Measurements from ENCODE around the gene ARRDC5.
"Not testable (repeated sequence)": the region's sequence is repeated elsewhere in the genome, so short reads cannot be mapped to it uniquely, and the experiment has no call there.

ARRDC5 gene

GRCh38 chr19:4852484-4852883, 50.2 kb downstream of the ARRDC5 start:
- no peak for DNase-seq (ENCODE audit: extremely low read depth, insufficient read length)
- no peak for TF ChIP-seq CTCF (IDR thresholded peaks at IDR 0.05; ENCODE audit: insufficient read depth, low read length, poor library complexity, severe bottlenecking)
- Histone ChIP-seq H3K27me3 (replicated peaks; ENCODE audit: control insufficient read depth, insufficient read depth, low read length) (no peaks in the 10 kb centered on the region), H3K4me3 (replicated peaks; ENCODE audit: low read depth, low read length) (no peak overlapping the region), H3K36me3 (ENCODE audit: control insufficient read depth, insufficient read depth, low read length) (peaks cover 12% of the 10 kb centered on the region)

- Histone ChIP-seq H3K36me3 (ENCODE audit: control insufficient read depth, insufficient read depth, low read length) (peaks cover 13% of the 10 kb centered on the region), H3K27me3 (replicated peaks; ENCODE audit: control insufficient read depth, insufficient read depth, low read length) (no peaks in the 10 kb centered on the region), H3K4me3 (replicated peaks; ENCODE audit: low read depth, low read length) (no peak overlapping the region)
- DNase-seq (ENCODE audit: extremely low read depth, insufficient read length), result peak; percentile 74
- TF ChIP-seq CTCF (IDR thresholded peaks at IDR 0.05; ENCODE audit: insufficient read depth, low read length, poor library complexity, severe bottlenecking), result peak; percentile 89
Observed at GRCh38 chr19:4851551-4852290, 51.0 kb downstream of the ARRDC5 start.

- TF ChIP-seq CTCF (IDR thresholded peaks at IDR 0.05; ENCODE audit: insufficient read depth, low read length, poor library complexity, severe bottlenecking), result no peak
- H3K27me3 ChIP-seq (replicated peaks; ENCODE audit: control insufficient read depth, insufficient read depth, low read length), result no peaks in the 10 kb centered on the region
- H3K36me3 ChIP-seq (ENCODE audit: control insufficient read depth, insufficient read depth, low read length), result peaks cover 13% of the 10 kb centered on the region
- H3K4me3 ChIP-seq (replicated peaks; ENCODE audit: low read depth, low read length), result no peak overlapping the region
- no peak for DNase-seq (ENCODE audit: extremely low read depth, insufficient read length)
Observed at GRCh38 chr19:4849019-4849418, 53.7 kb downstream of the ARRDC5 start.

GRCh38 chr19:4847190-4847973, 55.3 kb downstream of the ARRDC5 start:
- no peak for DNase-seq (ENCODE audit: extremely low read depth, insufficient read length)
- no peak overlapping the region for H3K4me3 ChIP-seq (replicated peaks; ENCODE audit: low read depth, low read length)
- H3K27me3 ChIP-seq (replicated peaks; ENCODE audit: control insufficient read depth, insufficient read depth, low read length), result no peaks in the 10 kb centered on the region
- peaks cover 13% of the 10 kb centered on the region for H3K36me3 ChIP-seq (ENCODE audit: control insufficient read depth, insufficient read depth, low read length)
- TF ChIP-seq CTCF (IDR thresholded peaks at IDR 0.05; ENCODE audit: insufficient read depth, low read length, poor library complexity, severe bottlenecking), result no peak

DNA sequence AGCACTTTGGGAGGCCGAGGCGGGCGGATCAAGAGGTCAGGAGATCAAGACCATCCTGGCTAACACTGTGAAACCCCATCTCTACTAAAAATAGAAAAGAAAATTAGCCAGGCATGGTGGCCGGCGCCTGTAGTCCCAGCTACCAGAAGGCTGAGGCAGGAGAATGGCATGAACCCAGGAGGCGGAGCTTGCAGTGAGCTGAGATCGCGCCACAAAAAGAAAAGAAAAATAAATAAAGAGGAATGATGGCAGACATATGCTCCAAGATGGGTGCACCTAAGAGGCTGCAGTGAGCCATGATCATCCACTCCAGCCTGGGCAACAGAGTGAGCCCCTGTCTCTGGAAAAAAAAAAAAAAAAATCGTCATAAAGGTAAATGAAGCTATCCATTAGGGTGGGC, 56.7 kb downstream of the ARRDC5 start:
- not testable (repeated sequence) for H3K36me3 ChIP-seq (ENCODE audit: control insufficient read depth, insufficient read depth, low read length); H3K4me3 ChIP-seq (replicated peaks; ENCODE audit: low read depth, low read length); DNase-seq (ENCODE audit: extremely low read depth, insufficient read length); H3K27me3 ChIP-seq (replicated peaks; ENCODE audit: control insufficient read depth, insufficient read depth, low read length)
